Liver (tissue), 3 donors: ENCODE measurements around the gene CCBE1.

Experiments
- CTCF ChIP-seq: fragments of 150-350 bp; IDR thresholded peaks from 2 replicates; pipeline ENCODE4 v1.5.1; 2017; ENCODE audit warnings: improper control_type of control experiment, low read depth, low read length; ENCODE audit not compliant: missing input control
- GABPA ChIP-seq, 2 donors: IDR thresholded peaks in 1 of 2; conservative IDR thresholded peaks in 1 of 2; 2 replicates each; pipeline ENCODE4 v1.6.1; 2016; ENCODE audit warnings: antibody characterized with exemption in 2 of 2, mild to moderate bottlenecking in 1 of 2, moderate library complexity in 1 of 2
- JUND ChIP-seq, 2 donors: IDR thresholded peaks; 2 replicates each; pipeline ENCODE4 v1.6.1; 2016; ENCODE audit warnings: antibody characterized with exemption in 2 of 2
- RAD21 ChIP-seq, 2 donors: IDR thresholded peaks; 2 replicates each; pipeline ENCODE4 v1.6.1; 2016; ENCODE audit warnings: antibody characterized with exemption in 2 of 2, mild to moderate bottlenecking in 2 of 2
- SP1 ChIP-seq: IDR thresholded peaks from 2 replicates; pipeline ENCODE4 v1.6.1; 2018; ENCODE audit warnings: antibody characterized with exemption, mild to moderate bottlenecking
- TAF1 ChIP-seq: conservative IDR thresholded peaks from 2 replicates; pipeline ENCODE4 v1.6.1; 2016; ENCODE audit warnings: antibody characterized with exemption, mild to moderate bottlenecking
- TF ChIP-seq, protein P1 (sequence below): IDR thresholded peaks from 2 replicates; pipeline ENCODE4 v1.6.1; 2016; ENCODE audit warnings: antibody characterized with exemption, mild to moderate bottlenecking
- TF ChIP-seq, protein P2 (sequence below): IDR thresholded peaks from 2 replicates; pipeline ENCODE4 v1.6.1; 2016; ENCODE audit warnings: antibody characterized with exemption
- donor health status: healthy.
- donor health status: healthy.

- TF ChIP-seq CTCF (no peak), GABPA (IDR thresholded peaks at IDR 0.05 in 1 of 2, conservative IDR thresholded peaks at IDR 0.05 in 1 of 2) (no peak), SP1 (no peak), TAF1 (no peak), RAD21 (IDR thresholded peaks at IDR 0.05) (no peak), JUND (IDR thresholded peaks at IDR 0.05) (no peak)
- TF ChIP-seq, protein P1, sequence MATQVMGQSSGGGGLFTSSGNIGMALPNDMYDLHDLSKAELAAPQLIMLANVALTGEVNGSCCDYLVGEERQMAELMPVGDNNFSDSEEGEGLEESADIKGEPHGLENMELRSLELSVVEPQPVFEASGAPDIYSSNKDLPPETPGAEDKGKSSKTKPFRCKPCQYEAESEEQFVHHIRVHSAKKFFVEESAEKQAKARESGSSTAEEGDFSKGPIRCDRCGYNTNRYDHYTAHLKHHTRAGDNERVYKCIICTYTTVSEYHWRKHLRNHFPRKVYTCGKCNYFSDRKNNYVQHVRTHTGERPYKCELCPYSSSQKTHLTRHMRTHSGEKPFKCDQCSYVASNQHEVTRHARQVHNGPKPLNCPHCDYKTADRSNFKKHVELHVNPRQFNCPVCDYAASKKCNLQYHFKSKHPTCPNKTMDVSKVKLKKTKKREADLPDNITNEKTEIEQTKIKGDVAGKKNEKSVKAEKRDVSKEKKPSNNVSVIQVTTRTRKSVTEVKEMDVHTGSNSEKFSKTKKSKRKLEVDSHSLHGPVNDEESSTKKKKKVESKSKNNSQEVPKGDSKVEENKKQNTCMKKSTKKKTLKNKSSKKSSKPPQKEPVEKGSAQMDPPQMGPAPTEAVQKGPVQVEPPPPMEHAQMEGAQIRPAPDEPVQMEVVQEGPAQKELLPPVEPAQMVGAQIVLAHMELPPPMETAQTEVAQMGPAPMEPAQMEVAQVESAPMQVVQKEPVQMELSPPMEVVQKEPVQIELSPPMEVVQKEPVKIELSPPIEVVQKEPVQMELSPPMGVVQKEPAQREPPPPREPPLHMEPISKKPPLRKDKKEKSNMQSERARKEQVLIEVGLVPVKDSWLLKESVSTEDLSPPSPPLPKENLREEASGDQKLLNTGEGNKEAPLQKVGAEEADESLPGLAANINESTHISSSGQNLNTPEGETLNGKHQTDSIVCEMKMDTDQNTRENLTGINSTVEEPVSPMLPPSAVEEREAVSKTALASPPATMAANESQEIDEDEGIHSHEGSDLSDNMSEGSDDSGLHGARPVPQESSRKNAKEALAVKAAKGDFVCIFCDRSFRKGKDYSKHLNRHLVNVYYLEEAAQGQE: no peak
- TF ChIP-seq, protein P2, sequence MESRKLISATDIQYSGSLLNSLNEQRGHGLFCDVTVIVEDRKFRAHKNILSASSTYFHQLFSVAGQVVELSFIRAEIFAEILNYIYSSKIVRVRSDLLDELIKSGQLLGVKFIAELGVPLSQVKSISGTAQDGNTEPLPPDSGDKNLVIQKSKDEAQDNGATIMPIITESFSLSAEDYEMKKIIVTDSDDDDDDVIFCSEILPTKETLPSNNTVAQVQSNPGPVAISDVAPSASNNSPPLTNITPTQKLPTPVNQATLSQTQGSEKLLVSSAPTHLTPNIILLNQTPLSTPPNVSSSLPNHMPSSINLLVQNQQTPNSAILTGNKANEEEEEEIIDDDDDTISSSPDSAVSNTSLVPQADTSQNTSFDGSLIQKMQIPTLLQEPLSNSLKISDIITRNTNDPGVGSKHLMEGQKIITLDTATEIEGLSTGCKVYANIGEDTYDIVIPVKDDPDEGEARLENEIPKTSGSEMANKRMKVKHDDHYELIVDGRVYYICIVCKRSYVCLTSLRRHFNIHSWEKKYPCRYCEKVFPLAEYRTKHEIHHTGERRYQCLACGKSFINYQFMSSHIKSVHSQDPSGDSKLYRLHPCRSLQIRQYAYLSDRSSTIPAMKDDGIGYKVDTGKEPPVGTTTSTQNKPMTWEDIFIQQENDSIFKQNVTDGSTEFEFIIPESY: no peak
Observed at GRCh38 chr18:59742325-59743111, 45.3 kb upstream of the CCBE1 start.
